Stimulated activated CD4-positive, alpha-beta T cell treated with anti-CD3 and anti-CD28 coated beads, Interleukin-1b, Interleukin-23, amount 100 ng/mL, for 48 hours (primary cell): Measurements from ENCODE around the gene ZNF263.
A peak's percentile ranks its signal among the peaks of the same experiment; 100 is the strongest.

Experiments used
- DNase-seq: peaks from one replicate; pipeline ENCODE4 v3.0.0-alpha.2; 2020

ZNF263 gene

GRCh38 chr16:3282730-3283542 is at the start of gene ZNF263:
Gene ZNF263 (plus strand): TSS chr16:3283491. CDS start chr16:3283819, 328 bp downstream.
- peak; percentile 94 for DNase-seq

GRCh38 chr16:3234543-3234856 is 48.8 kb upstream of the ZNF263 start:
- DNase-seq, result no peak

- DNase-seq, result peak; percentile 95
Measured at GRCh38 chr16:3234857-3235561, 48.3 kb upstream of the ZNF263 start, which contains the start of gene ZNF200. Gene ZNF200 (minus strand): TSS chr16:3235158. CDS start chr16:3233755, 1,403 bp downstream.

- DNase-seq, result peak; percentile 38
Measured at GRCh38 chr16:3235856-3236669, 47.2 kb upstream of the ZNF263 start.

GRCh38 chr16:3241761-3242160 is 41.5 kb upstream of the ZNF263 start:
- DNase-seq, result no peak

- no peak for DNase-seq
Measured at GRCh38 chr16:3242709-3243108, 40.6 kb upstream of the ZNF263 start.

GRCh38 chr16:3243882-3244281 is 39.4 kb upstream of the ZNF263 start:
- DNase-seq, result no peak

- no peak for DNase-seq
Measured at GRCh38 chr16:3246002-3246401, 37.3 kb upstream of the ZNF263 start.

- no peak for DNase-seq
Measured at GRCh38 chr16:3246876-3247275, 36.4 kb upstream of the ZNF263 start.

- DNase-seq, result no peak
Measured at GRCh38 chr16:3248596-3248995, 34.7 kb upstream of the ZNF263 start.

- DNase-seq, result no peak
Measured at GRCh38 chr16:3249020-3249419, 34.3 kb upstream of the ZNF263 start.

- DNase-seq, result no peak
Measured at GRCh38 chr16:3249451-3249850, 33.8 kb upstream of the ZNF263 start.

GRCh38 chr16:3252967-3253366 is 30.3 kb upstream of the ZNF263 start:
- DNase-seq, result no peak

GRCh38 chr16:3254309-3254708 is 29.0 kb upstream of the ZNF263 start:
- DNase-seq, result no peak

- DNase-seq, result no peak
Measured at GRCh38 chr16:3256146-3256865, 27.0 kb upstream of the ZNF263 start, which contains the start of gene MEFV. Gene MEFV (minus strand): TSS chr16:3256633. CDS start chr16:3256587, 46 bp downstream.

- no peak for DNase-seq
Measured at GRCh38 chr16:3256866-3257465, 26.3 kb upstream of the ZNF263 start.

GRCh38 chr16:3259836-3260235 is 23.5 kb upstream of the ZNF263 start:
- no peak for DNase-seq

- DNase-seq, result no peak
Measured at GRCh38 chr16:3262517-3262916, 20.8 kb upstream of the ZNF263 start.

- peak; percentile 99 for DNase-seq
Measured at GRCh38 chr16:3264137-3265036, 18.9 kb upstream of the ZNF263 start.

GRCh38 chr16:3266873-3267537 is 16.3 kb upstream of the ZNF263 start:
- DNase-seq, result no peak

GRCh38 chr16:3268294-3268693 is 15.0 kb upstream of the ZNF263 start:
- no peak for DNase-seq
